HG03159 (cell line): ENCODE data around the gene LRRK2.
"Not testable (repeated sequence)": the region's sequence is repeated elsewhere in the genome, so short reads cannot be mapped to it uniquely, and the experiment has no call there.

ENCODE experiments used
- ATAC-seq: cut with Tn5 transposase; IDR thresholded peaks from one replicate; pipeline ENCODE4 v1.9.1; 2021; ENCODE audit warnings: mild to moderate bottlenecking, moderate library complexity; ENCODE audit not compliant: unreplicated experiment

Gene LRRK2

DNA sequence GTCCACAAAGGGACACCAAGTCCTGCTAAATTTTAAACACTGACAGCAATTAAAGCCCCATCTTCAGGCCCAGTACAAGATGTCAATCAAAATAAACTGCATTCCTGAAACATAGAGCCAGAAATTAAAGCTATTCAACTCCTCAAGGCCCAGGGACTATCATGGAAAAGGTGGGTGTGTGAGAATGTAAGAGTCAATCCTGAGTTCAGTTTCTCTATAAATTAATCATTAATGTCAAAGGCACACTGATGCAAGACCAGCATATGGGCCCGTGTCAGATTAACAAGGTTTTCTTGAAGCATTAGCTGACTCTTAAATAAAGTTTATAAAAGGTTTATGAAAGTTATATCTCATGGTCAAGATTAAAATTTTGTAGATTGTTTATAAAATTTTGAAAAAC, 13.6 kb upstream of the LRRK2 start:
- not testable (repeated sequence) for ATAC-seq

DNA sequence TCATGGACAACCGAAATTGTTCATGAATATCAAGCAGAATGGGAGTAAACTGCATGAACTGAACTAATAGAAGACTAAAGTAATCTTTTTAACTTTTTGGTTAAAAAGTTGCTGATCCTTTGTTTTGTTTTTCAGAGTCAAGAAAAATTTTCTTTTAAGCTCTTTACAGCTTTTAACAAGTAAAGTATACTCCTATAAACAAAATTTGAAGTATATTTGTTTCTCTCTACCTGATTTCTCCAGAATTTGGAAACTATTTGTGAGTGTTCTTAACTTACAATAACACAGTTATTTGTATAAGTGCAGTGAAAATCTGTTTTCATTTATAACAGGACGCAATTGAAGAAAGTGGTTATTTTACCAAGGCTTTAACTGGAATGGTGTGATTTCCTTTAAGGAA, 12.2 kb upstream of the LRRK2 start:
- no peak for ATAC-seq

GRCh38 chr12:40215982-40216381, 8.8 kb upstream of the LRRK2 start:
- ATAC-seq, result no peak

GRCh38 chr12:40216516-40217288, 8.1 kb upstream of the LRRK2 start:
- no peak for ATAC-seq

DNA sequence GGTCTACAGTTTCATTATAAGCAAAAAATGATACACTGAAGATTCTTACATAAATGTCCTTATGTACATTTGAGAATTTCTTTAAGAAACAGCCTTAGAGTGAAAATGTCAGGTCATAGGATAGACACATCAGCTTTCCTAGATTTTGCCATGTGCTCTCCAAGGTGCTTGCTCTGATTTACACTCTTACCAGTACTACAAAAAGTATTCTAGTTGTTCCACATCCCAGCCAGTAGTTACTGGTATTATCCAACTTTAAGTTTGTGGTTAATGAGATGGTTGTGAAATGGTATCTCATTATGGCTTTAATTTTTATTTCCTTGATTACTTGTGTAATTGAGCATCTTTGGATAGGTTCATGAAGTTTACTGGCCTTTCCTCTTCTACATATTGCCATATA, 5.0 kb upstream of the LRRK2 start:
- no peak for ATAC-seq

DNA sequence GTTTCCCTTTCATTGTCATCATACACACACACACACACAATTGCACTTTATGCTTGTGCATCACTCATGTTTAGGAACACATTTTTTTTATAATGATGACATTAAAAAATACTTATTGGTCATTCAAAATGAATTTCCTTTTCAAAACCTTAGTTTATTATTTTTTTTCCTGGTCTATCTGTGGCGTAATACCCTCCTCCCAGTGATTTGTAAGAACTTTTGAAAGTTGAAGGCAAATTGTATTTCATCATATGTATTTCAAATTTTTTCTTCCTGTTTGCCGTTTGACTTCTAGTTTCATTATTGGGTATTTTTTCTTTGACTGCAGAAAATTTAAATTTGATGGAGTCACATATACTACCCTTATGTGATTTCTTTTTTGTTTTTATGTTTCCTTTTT, 2.5 kb upstream of the LRRK2 start:
- no peak for ATAC-seq

DNA sequence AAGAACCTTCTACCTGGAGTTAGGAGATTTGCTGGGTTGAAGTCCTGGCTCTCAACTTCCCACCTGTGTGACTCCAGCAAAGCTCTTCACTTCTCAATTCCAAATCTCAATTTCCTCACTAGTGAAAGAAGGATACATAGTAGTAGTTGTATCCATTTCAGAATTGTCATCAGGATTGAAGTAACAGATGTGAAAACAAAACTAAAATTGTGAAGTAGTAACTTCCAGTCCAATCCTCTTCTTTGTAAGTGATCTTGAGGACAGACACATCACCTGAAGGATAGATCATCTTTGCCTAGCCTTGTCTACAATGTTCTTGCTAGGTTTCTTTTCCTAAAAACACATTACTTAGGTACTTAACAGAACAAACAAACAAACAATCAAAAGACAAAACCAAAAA, 1.2 kb upstream of the LRRK2 start:
- ATAC-seq, result no peak

DNA sequence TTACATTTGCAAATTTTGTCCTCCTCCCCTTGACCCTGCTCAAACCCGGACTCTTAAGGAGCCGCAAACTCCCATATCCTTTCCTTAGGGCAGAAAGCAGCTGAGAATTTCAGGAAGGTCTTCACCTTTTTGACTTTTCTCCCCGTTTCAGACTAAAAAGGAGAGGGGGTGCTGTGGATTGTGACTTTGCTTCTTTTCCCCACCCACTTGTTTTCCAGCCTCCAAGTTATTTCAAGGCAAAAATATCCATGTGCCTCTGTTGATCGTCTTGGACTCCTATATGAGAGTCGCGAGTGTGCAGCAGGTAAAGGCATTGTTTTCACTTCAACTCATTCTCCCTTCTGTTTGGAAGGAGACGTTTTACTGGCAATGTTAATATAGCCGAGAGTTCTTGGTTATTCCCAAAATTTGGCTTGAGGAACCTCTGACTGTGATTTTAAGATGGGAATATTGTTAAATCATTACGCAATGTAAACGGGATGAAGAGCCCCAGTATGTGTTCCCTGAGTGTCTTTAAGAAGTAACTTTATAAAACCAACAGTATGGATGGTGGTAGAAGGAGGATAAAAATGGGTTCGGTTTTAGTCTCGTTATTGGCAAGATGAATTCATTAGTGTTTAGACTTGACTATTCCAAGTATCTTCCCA, 663 bp downstream of the LRRK2 start:
- no peak for ATAC-seq

DNA sequence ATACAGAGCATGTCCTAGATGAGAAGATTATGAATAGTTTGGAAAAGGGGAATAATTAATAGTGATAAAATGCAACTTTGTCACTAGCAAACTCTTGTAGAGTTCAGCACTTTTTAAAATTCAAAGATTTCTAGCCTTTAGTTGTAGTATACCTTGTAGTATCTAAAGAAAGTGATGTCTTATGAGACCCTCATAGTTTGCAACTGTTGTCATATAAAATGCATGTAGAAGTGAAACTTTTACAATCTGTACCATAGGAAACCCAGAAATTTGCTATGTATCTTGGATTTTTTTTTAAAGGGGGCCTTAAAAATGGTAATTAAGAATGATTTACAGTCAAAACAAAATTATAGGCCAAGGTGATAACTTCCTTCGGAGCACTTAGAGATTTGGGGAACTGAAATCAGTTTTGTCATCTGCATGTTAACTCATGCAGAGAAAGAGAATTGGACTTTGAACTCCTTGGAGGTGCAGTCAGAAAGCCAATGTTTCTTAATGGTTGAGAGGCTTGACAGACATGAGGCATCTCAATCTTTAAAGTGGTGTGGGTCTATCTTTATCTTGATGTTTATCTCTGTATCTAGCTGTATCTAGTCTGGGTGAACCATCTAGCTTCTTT, 1.3 kb downstream of the LRRK2 start:
- peak; percentile 71 for ATAC-seq

DNA sequence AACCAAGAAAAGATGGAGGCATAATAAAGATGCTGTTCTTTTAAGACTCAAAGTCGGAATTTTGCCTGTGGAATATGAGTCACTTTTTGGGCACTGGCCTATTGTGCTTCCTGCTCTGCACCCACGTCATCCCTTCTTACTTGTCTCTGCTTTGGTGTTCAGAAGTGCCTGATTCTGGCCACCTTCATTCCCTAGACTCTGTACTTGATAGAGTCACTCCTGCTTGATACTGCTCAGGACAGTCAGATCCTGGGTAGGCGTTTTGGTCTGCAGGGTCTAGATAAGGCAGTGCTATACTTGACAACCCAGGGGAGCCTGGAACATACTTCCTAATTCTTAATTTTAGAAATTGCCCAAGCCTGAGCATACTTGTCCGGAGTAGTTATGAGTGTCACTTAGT, 1.9 kb downstream of the LRRK2 start:
- ATAC-seq, result no peak

- ATAC-seq, result no peak
These were observed 2.6 kb downstream of the LRRK2 start for GRCh38 chr12:40227447-40227846.

- no peak for ATAC-seq
These were observed 3.9 kb downstream of the LRRK2 start for GRCh38 chr12:40228727-40229126.

DNA sequence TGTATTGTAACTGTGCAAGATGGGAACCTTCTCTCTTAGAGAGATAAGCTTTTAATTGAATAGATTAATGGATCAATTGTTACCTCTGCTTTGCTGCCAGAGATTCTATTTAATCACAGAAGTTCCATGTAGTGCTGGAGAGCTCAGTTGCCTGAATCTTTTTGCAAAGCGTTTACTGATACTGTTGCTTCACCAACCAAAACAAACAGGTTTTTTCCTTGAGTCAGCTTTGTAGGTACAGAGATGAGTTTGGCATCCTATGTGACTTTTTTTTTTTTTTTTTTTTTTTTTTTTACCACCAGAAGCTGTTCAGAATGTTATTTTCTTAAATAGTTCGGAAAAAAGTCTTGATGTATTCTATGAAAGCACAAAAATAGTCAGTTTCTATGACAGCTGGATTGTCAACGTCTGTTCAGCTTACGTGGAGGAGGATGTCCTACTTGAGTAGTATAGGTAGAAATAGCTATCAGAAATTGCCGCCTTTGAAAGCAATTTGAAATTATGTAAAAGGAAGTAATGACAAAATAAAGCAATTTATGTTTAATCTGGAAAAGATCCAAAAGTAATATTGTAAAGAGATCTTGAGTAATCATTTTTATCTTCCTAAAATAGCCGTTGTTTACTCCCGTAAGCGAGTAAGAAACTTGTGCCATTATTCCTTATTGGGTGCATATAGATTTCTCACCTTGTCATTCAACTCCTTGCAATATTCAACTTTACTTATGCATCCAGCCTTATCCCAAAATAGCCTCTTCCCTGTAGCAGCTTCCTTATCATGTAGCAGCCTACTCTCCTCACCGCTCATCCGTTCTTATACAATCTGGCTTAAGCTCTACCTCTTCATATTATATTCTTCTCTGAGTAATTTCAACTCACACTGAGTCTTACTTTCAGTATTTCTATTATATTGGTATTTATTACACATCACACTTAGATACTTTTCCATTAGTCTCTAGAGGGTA, 5.2 kb downstream of the LRRK2 start:
- no peak for ATAC-seq

DNA sequence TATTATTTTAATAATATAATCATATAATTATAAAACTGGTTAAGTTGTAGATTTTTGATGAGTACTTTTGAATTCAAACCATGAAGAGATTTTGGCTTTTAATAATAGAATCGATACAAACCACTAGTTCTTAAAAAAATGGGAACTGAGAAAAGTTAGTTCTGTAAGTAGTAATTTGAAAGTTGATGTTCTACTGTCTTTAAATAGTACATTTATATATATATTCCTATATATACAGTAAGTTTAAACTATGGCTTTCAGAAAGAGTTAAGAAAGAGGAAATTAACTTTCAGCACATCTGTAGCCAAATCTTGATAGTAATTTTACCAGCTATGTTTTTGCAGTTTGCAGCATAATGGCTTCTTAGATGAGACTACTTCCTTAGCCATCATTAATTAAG, 7.8 kb downstream of the LRRK2 start:
- peak; percentile 51 for ATAC-seq

- ATAC-seq, result no peak
These were observed 9.1 kb downstream of the LRRK2 start for GRCh38 chr12:40233741-40234367.

DNA sequence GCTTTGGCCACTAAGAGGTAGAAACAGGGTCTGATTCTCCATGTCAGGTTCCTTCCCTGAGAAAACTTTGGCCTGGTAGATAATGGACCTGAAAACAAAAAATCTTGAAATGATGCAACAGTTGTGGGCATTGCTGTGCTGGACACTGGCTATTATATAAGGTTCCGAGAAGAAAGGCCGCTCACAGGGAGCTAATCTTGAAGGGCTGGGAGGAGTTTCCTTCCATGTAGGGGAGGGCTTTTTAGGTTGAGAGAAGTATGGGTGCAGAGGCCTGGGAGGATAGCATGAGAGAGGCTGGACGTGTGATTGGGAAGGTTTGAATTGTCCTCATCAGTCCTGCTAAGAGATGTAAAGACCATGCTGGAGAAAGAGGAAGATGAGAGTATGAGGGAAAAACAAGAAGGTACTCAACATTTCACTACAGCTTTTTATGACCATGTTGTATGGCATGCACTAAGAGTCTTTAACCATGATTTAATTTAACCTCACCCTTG, 11.6 kb downstream of the LRRK2 start:
- no peak for ATAC-seq

- no peak for ATAC-seq
These were observed 13.6 kb downstream of the LRRK2 start for GRCh38 chr12:40238266-40238902.

- no peak for ATAC-seq
These were observed 14.2 kb downstream of the LRRK2 start for GRCh38 chr12:40238979-40239378.

- ATAC-seq, result no peak
These were observed 16.0 kb downstream of the LRRK2 start for GRCh38 chr12:40240779-40241178.

DNA sequence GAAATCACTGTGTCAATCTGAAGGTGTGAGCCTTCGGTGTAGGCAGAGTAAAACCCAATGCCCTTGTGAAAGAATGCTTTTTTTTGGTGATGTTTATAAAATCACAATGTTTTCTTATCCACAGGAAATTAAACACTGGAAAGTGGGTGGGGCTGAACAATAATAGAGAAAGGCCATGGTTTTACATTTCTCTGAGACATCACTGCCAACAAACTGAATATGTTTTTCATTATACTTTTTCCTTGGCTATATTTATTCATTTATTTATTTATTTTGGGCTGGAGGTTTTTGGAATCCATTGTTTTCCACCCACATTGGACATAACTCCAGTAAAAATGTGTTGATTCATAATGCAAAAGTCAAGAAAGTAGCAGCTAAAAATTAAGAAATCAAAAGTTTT, 16.9 kb downstream of the LRRK2 start:
- no peak for ATAC-seq
